ENCODE measurements around the gene IPP.
"Not testable (repeated sequence)": the region's sequence is repeated elsewhere in the genome, so short reads cannot be mapped to it uniquely, and the experiment has no call there.

The IPP gene

DNA sequence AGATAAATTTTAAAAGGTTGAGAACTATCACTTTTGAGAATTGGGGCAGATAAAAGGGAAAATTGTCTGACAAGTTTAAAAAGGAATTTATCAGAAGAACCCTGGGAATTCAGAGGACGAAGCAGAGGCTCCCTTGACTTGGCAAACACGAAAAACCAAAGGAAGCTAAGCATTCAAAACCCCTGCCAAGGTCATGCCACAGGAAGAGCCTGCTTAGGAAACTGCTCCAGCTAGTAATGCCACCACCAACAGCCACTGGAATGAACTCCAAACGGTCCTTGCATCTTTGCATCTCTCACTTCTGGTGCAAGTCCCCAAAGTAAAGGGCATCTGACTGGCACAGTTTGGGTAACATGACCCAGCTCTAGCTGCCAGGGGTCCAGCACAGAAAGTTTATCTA, 71.3 kb downstream of the IPP start:
- FAIRE-seq, result no peak

DNA sequence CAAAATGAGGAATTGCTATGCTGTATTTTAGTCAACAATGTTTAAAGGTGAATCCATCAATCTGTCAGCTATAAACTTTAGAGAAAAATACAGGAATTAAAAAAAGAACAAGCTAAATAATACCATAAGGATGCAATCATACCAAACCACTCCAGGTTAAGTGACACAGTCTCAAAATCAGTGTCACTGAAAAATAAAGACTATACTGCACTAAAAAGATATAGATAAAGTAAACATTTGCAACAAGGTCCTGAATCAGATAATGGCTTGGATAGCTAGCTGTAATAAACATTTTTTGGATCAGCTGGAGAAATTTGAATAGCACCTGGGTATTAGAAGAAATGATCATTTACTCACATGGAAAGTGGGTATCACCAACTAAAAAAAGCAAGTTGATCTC, 72.0 kb downstream of the IPP start:
- no peak for FAIRE-seq

GRCh38 chr1:45677751-45678245, 72.7 kb downstream of the IPP start:
- FAIRE-seq, result no peak

- not testable (repeated sequence) for FAIRE-seq
Measured at GRCh38 chr1:45676553-45676952, 73.9 kb downstream of the IPP start.

DNA sequence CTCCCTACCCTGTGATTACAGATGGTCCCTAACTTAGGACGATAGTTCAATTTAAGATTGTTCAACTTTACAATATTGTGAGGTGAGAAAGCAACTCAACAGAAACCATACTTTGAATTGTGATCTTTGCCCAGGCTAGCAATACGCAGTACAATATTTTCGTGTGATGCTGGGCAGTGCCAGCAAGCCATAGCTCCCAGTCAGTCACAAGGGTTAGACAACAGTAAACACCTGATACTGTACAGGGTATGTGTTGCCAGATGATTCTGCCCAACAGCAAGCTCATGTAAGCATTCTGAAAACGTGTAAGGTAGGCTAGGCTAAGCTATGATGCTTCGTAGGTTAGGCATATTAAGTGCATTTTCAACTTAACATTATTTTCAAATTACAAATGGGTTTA, 76.0 kb downstream of the IPP start:
- no peak for FAIRE-seq

DNA sequence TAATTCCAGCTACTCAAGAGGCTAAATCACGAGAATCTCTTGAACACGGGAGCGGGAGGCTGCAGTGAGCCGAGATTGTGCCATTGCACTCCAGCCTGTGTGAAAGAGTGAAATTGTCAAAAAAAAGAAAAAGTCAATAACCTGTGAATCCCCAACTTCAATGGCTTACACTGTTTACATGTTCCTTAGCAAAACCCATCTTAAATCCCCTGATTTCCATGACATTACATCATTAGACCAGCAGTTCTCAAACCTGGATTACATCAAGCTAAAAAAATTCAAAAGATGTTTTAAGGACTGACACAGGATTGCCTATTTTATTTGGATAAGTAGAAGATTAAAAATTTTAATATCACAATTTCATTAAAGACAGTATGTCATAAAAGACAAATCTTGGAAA, 76.5 kb downstream of the IPP start:
- FAIRE-seq, result no peak

DNA sequence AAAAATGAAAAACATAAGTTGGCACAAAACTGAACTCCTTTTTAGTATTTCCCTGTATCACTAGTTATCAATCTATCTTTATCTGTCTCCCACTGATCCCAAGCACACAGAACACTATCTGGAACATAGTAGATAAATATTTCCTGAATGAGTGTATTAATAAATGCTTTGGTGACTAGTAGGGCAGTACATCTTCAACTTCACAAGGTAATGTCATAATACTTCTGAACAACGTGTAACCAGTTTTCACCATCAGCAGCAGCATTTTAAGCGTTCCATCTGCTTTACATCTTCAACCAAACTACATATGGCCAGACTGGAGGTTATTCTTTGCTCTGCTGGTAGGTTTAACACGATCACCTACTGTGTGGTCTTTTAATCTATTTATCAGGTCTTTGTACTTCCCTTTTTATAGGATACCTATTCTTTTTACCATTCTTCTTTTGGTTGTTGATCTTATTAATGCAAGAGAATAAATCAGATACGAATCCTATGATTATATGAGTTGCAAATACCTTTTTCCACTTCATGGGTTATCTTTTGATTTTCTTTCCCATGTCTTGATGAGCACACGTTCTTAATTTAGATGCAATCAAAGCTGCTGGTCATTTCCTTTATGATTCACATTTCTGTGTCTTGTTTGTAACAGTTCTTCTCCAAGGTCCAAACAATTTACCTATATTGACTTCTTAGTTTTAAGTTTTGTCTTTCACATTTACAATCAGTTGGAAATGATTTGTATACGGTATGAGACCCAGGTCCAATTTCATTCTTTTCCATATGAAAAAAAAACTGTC, 80.4 kb downstream of the IPP start:
- no peak for FAIRE-seq

- FAIRE-seq, result no peak
Measured at GRCh38 chr1:45669379-45669778, 81.1 kb downstream of the IPP start.

GRCh38 chr1:45668526-45668925, 81.9 kb downstream of the IPP start:
- FAIRE-seq, result no peak

GRCh38 chr1:45667321-45668111, 82.9 kb downstream of the IPP start:
- FAIRE-seq, result no peak

DNA sequence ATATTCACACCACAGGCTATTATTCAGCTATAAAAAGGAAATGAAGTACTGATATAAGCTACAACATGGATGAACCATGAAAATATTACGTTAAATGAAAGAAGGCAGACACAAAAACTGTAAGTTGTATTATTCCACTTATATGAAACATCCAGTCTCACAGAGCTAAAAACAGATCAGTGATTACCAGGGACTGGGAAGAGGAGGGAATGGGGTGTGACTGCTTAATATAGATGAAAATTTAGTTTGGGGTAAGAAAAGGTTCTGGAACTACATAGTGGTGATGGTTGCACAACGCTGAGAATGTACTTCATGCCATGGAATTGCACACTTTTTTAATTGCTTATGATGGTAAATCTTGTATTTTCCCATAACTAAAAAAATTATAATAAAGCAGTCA, 83.6 kb downstream of the IPP start:
- no peak for FAIRE-seq

GRCh38 chr1:45660336-45660735, 90.1 kb downstream of the IPP start:
- no peak for FAIRE-seq

GRCh38 chr1:45659222-45659621, 91.2 kb downstream of the IPP start:
- no peak for FAIRE-seq

DNA sequence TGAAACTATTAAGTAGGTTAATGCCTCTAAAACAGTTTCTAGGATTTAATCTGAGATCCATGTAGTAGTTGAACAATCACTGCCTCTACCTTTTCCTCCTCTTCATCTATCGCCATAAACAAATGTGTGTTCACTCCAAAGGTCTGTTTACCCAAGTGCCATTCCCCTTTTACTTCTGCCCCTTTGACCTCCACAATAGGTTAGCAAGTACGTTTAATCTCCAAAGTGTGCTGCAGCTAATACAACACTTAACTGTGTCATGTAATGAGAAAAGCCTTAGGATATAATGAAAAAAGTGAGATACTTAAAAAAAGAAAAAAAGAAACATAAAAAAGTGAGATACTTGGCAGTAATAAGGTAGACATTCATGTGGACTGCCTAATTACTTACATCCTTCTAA, 92.3 kb downstream of the IPP start:
- FAIRE-seq, result no peak

DNA sequence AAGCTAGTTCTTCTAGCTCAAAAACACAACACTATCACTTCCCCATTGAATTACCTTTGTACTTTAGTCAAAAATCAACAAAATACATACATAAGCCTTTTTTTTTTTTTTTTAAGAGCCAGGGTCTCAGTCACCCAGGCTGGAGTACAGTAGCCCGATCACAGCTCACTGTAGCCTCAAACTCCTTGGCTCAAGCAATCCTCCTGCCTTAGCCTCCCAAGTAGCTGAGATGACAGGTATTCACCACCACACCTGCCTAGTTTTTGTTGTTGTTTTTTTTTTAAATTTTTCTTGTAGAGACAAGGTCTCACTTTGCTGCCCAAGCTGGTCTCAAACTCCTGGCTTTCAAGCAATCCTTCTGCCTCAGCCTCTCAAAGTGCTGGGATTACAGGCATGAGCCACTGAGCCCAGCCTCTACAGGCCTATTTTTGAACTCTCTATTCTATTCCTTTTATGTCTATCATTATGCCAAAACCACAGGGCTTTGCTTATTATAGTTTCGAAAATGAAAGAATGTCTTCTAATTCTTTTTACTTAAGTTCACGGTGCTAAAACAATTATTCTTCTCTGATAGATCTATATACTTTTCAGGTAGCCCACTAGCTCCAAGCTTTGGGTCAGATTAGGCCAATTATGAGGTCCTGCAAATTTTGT, 93.8 kb downstream of the IPP start:
- FAIRE-seq, result no peak

DNA sequence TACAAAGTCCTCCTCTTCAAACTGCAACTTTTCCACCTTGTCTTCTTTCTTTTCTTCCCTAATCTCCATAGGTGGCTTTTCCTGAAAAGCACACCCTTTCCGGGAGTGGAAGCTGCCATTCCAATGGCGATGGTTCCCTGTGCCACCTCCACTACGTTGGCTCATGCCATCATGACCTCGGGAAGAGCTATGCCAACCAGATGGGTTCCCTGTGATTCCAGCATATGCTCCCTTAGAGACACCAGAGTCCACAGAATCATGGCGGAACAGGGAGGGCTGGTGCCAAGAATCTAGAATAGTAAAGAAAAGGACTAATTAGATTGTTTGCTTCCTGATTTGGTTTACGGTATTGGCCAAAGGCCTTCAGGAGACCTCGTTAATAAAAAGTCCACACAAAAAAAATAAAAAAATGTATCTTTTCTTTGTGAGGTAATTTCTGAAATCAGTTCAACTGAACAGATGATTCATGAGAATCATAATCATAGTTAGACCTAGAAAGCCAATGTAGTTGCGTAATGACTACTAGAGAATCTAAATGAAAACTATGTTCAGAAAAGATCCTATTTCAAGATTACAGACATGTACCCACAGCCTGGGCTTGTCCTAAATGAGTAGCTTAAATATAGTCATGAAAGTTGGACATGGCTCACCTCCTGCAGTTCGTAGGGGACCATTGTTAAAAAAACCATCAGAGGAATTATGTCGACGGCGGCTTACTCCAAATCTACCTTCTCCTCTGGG, 95.7 kb downstream of the IPP start:
- FAIRE-seq, result no peak
